Activated CD8-positive, alpha-beta memory T cell treated with anti-CD3 and anti-CD28 coated beads, Interleukin-2, amount 50 U/mL, for 48 hours (primary cell): ENCODE data around the gene SRGAP2C.
"Not testable (repeated sequence)": the region's sequence is repeated elsewhere in the genome, so short reads cannot be mapped to it uniquely, and the experiment has no call there.

Experiments used
- DNase-seq: peaks from one replicate; pipeline ENCODE4 v3.0.0-alpha.2; 2020

Gene SRGAP2C

DNA sequence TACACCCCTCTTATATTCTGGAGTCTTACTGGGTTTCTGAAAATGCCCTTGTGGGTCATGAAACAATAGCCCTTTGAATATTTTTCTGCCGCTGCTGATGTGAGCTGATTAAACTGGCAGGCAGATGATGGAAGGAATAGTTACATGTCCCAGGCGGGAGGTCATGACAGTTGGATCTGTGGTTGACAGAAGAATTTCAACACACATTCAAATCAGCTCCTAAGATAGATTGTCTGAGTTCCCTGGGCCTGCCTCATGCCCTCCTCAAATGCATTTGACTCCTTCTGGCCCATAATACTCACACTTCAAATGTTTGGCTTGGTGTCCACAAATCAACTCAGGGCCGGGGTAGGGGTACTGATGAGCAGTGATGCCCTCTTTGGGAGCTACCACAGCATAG is 161.9 kb downstream of the SRGAP2C start:
- DNase-seq, result not testable (repeated sequence)

DNA sequence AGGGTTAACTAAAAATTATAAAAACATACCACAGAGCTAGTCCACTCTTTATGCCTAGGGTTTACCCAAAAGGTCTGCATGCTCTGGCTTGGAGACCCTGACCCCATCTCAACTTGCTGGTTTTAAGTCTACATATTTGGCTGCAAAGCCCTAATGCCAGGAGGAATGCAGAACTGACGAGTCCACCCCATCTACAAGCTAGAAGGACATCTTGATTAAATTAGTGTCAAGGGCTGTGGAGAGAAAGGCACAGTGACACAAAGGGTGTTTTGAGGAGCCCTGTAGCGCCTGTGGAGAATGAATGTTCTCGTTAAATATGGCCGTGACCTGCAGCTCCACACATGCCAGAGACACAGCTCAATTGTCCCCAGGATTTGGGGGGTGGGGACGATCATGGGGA is 162.7 kb downstream of the SRGAP2C start:
- not testable (repeated sequence) for DNase-seq

DNA sequence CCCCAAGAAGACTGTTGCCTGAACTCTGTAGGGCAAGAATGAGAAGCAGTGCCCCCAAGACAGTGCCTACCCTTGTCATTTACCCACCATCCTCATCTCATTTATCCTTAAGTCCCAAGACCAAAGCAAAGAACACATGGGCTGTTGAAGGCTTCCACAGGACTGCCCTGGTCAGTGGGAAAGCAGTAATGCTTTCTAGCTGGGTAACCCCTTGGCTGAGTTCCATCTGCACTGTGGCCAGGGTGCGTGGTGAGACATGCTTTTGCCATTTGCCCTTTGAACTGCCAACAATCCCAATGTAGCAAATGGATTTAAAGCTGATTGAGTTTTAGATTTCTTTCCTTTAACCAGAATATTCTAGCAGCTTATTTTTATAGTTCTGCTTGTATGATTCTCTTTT is 163.3 kb downstream of the SRGAP2C start:
- DNase-seq, result not testable (repeated sequence)

DNA sequence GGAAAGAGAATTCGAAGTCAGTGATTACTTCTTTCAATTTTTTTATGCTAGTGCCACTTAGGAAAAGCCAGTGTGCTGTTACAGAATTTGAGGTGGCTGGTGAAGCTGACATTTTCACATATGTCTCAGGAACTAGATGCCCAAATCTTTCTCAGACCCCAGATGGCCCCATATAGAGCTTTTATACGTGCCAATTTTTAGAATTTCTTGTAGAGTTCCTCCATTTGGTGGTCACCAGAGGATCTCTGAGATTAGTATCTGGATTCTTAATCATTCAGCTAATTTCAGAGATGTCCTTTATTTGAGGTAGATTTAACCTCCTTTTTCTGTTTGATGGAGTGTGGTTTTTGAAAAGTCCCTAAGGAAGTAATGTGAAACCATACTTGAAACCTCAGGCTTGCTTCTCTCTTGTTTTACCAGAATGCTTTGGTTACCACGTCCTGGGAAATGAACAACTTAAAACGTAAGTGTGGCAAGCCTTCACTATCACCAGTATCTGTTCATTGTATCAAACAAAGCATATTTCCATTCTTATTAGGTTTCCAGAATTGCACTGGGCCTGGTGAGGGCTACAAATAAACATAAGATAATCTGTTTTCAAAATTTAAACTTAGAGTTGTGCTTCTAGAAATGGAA is 164.7 kb downstream of the SRGAP2C start:
- DNase-seq, result not testable (repeated sequence)

DNA sequence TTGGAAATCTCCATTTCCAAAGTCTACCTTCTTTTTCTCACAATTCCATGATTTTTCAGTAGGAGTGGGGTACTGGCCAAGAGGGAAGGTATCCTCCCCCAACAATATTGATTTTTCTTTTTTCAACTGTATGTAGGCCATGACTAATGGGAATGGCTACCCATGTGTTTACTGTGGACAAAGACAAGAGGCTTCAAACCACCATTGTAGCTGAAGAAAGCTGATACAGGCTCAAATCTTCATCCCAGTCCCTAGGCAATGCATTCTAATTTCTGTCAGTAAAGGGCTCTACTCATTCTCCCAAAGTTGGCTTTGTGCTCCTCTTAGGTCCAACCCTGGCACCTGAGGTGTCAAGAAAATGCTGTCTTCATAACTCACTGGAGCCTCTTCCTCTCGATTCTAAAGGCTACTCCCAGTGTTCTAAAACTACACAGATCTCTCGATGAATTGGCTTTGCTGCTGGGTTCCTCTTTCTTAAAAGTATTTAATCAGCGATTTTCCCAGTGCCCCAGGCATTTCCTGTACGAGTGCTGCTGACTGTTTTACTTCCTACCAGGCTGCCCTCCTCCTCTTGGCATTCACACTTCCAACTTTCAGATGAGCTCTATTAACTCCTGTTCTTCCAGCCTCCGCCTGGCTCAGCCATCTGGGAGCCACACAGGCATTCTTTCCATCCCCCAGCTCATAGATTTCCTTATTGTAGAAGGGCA is 171.1 kb downstream of the SRGAP2C start:
- not testable (repeated sequence) for DNase-seq

DNA sequence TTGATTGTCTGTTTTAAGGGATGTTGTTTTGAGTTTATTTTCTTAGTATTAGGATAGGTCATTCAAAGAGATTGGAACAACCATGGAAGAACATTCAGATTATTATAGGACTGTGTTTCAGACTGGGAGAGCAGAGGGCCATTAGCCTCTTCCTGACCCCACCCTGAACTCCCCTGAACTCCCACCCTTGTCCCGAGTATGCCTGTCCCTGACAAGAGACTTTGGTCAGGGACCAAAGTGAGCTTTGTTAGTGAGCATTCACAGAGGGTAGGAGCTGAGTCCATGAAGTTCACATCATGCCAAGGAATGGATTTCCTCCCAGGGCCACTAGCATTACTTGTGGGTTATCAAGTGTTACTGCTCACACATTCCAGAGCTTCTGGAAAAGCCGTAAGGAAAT is 172.0 kb downstream of the SRGAP2C start:
- DNase-seq, result not testable (repeated sequence)

DNA sequence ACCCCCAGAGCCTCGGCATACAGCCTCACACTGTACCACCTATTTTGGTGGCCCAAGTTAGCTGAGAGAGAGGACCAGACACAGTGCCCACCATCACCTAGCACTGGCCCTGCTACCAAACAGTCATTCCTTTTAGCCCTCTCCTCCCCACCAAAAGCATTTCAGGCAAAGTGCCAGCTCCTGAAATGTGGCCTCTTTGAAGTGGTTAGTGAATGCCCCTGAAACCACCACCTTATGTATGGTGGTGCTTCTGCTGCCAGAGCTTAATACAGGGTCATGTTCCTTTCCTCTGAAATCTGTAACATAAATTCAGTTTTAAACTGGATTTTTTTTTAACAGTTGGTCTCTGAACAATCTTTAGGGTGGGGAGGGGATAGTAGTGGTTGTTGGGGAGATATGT is 175.8 kb downstream of the SRGAP2C start:
- not testable (repeated sequence) for DNase-seq

DNA sequence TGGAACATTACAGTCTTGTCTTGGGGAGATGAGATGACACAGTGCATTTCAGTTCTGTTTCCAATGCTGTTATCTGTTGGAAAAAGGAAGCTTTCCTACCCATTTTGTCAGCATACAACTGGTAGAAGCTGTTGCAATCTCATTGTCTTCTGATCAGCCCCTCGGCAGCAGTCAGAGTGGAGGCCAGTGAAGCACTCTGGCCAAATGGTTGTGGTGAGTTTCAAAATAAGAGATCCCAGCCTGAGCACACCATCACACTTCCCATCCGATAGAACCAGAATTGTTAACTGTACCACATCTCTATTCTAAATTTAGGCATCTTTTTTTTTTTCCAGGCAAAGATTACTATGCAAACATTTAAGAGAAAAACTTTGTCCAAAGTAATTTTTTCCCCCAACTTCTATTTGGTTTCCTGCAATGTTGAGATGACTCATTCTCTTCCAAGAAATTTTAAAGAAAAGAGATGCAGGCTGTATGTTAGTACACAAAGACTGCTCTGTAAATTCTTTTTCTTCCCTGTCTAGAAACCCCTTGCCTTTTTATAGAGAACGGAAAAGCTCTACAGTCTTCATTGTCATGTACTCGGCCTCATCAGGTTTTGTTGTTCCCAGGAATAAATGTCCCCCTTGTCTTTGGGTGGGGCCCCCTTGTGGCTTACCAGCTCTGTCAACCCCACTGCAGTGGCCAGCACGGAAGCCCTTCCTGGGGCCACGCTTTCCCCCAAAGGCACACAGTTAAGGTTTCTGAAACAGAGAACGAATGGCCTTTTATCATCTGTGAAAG is 176.9 kb downstream of the SRGAP2C start:
- not testable (repeated sequence) for DNase-seq

DNA sequence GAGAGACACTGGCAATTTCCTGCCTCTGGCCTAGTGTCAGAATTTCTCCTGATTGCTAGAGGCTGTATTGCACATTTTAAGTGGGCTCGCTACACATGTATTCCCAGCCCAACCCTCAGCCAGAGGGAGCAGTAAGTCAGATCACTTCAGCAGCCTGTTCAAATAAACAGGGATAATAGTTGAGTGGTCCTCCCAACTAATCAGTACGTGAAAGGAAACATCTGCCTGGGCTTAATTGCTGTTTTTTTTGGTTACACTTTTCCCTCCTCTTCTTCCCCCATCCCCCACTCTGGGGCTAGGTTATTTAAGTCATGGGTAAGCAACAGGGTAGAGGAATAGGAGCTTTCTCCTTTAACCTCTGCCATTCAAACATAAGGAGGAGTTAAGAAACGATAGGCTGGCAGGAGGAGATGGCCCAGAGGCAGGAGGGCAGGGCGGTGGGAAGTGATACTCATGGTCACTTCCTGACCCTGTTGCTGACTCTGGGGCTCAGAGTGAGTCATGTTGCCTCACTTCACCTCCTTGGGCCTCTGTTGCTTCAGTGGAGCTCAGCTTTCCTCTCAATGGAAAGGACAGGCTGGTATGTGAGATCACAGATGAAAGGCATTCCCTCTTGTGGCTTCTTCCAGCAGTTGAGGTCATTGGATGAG is 177.6 kb downstream of the SRGAP2C start:
- DNase-seq, result not testable (repeated sequence)

DNA sequence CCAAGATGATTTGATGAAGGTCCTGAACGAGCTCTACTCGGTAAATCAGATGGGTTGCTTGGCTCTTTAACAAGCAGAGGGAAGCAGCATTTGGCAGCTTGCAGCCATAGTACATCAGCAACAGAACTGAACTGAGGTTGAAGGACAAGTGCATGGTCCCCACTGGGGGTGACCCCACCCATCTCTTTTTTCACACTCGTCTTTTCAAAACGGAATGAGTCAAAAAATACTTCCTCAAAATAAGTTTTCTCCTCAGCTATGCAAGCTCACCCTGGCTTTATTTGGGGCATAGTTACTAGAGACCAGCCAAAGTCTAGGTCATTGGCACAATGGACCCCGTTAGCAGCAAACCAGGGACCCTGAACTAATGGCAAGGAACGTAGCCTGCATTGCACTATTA is 180.5 kb downstream of the SRGAP2C start:
- not testable (repeated sequence) for DNase-seq

DNA sequence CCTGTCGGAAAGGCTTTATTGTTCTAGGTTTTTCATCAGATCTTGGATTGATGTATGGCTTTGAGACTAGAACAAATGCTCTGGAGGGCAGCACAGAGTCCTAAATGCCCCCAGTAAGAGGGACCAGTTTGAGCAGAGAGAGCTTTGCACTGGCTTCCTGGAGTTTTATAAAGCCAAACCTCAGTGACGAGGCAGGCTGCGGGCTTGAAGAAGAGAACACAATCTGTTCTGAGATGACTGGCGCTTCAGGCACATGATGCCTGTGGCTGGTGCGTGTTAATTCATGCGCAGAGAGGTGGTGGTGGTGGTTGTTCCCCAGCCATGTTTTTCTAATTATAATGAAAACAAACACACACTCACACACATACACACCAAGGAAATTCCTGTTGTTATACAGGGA is 180.9 kb downstream of the SRGAP2C start:
- DNase-seq, result peak; percentile 51

DNA sequence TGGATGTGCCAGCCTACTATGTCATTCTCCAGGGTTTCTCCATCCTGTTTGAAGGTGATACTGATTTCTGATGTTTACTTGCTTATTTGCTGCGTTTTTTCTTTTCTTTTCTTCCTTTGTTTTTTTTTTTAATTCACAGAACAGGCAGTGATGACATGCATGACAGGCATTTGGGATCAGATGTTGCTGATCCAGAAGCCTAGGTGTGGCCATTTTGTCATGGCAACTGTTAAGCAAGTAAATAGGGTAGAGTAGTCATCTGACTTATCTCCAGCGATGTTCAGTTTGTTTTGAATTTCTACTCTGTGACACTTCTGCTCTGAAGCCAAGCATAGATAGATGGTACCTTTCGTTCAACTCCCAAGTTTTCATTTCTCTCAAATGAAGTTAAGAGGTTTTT is 181.4 kb downstream of the SRGAP2C start:
- DNase-seq, result not testable (repeated sequence)

DNA sequence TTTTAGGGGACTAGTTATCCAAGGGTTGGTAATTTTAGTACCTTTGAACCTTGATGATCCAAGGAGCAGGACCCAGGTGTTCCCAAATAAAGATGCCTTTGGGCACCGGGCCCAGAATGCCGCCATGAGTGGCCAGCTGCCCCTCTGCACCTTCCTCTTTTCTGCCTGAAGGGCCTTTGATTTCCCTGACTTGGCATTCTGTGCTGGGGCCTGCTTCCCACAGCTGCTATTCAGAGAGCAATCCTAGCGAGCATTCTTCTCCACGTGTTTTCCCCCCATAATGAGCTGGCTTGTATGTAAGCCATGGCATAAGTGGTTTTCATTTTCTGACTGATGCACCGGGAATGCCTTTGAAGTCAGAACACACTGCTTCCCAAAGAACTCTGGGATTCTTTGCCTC is 184.1 kb downstream of the SRGAP2C start:
- not testable (repeated sequence) for DNase-seq

DNA sequence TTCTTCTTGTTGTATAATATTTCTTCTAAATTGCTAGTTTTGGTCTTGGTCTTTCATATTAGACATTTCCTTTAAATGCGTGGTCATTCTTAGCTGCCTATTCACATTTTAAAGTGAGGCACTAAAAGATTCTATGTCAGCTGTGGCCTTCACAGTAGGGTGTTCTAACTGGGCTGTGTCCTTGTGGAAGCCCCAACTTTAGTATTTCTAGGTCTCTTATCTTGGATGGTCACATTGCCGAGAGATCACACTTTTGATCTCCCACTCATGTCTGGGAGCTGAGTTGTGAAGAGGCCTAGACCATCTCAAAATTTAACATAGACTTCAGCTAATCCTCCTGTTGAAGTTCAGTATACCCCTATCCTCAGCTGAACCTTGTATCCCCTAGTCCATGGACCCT is 185.2 kb downstream of the SRGAP2C start:
- DNase-seq, result not testable (repeated sequence)

DNA sequence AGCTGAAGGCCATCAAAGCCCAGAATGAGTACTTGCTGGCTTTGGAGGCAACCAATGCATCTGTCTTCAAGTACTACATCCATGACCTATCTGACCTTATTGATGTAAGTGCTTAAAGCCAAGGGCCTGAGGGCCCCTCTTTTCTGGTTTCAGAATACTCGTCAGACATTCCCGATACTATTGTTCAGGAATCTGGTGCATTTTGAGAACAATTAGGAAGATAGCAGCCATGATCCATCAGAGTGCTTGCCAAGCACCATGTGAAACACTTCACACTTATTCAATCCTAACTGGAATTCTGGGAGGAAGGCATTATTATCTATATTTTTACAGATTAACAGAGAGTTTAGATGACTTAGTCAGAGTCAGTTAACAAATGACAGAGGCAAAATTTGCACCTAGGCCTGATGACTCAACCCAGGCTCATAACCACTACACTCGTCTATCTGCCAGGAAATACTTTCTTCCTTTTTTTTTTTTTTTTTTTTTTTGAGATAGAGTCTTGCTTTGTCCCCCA is 190.1 kb downstream of the SRGAP2C start:
- not testable (repeated sequence) for DNase-seq

DNA sequence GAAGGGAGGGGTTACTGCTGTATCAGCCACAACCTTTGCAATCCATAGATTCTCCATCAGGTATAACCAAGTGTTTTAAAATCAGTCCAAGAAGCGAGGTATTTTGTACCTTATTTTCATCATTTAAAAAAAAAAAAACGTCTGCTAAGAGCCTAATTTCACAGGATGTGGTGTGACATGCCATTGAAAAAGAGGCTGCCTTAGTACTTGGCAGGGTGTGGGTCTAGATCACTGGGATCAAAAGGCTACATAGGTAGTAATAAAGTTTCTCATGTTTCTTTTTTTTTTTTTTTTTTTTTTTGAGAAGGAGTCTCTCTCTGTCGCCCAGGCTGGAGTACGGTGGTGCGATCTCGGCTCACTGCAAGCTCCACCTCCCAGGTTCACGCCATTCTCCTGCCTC is 192.2 kb downstream of the SRGAP2C start:
- not testable (repeated sequence) for DNase-seq

DNA sequence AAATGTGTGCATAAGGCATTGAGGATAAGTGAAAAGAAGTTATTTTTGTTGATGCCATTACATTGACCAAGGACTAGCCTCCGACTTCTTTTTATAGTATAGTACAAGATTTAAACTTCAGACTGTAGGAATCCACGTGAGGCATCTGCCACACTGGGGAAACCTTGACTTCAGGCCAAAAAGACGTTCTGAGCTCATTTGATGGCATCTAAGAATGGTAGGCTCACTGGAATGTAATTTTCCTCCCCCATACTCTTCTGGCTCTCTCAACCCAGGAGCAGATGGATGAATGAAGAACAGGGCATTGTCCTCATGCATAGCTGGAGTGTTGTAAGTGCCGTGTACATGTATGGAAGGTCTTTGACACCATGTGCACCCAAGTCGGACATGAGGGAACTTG is 194.0 kb downstream of the SRGAP2C start:
- DNase-seq, result not testable (repeated sequence)

DNA sequence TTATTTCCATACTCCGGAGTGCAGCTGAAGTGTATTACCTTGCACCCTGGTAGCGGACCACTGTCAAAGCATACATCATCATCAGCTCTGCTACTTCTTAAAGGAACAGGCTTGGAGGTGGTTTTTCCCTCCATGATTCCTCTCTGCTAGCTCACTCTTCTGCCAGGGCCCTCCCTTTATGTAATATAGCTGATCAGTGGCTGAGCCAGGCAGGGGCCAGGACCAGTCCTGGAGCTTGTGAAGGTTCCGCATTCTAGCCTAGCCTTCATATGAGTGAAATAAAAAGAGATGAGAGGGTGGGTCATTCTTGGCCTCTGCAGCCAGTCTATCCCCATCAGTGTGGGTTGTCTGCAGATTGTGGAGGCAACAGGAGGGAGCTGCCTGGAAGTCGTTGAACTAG is 200.0 kb downstream of the SRGAP2C start:
- DNase-seq, result not testable (repeated sequence)

DNA sequence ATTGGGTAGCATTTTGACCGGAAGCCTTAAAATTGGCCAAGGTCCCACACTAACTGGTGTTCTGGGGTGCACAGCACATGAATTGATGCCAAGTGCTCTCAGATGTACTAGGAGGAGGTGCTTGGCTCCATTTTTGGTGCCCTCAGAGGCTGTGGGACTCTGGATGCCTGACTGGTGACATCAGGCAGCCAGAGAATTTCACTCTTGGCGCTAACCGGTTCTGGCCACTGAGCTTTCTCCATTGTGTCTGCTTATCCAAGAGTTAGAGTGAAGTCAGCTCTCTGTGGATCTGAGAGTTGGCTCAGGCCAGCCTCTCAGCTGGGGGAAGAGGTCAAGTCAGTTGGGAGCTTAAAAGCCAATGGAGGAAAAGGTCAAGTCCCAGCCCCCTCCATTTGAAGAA is 200.4 kb downstream of the SRGAP2C start:
- DNase-seq, result not testable (repeated sequence)

DNA sequence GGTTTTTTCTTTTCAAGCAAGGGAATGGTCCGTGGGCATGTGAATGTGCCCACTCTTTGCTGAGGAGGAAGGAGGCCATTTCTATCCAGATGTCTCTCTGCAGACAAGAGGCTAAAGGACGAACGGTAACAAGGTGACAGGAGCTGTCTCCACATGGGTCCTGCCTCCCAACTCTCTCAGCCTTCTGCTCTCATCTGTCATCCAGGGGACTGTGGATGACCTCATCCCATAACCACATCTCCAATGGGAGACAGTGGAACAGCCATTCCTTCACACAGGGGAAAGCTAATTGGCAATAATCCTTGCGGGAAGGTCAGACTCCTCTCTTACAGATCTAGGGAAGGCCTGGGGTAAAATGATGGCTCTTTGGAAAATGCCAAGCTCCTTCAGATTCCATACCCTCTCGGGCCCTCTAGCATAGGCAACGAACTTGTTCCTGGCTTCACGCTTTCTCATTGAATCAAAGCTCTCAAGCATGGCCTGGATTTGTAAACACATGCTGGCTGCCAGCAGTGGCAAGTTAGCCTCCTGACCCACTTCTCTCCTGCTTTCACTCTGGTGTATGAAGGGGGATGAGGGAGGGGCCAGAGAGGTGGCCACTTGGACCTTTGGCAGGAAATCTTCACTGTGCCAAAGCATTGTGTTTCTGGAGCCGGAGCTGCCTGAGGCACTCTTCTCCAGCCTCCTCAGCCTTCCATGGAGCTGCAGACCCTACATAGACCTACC is 201.0 kb downstream of the SRGAP2C start:
- not testable (repeated sequence) for DNase-seq

DNA sequence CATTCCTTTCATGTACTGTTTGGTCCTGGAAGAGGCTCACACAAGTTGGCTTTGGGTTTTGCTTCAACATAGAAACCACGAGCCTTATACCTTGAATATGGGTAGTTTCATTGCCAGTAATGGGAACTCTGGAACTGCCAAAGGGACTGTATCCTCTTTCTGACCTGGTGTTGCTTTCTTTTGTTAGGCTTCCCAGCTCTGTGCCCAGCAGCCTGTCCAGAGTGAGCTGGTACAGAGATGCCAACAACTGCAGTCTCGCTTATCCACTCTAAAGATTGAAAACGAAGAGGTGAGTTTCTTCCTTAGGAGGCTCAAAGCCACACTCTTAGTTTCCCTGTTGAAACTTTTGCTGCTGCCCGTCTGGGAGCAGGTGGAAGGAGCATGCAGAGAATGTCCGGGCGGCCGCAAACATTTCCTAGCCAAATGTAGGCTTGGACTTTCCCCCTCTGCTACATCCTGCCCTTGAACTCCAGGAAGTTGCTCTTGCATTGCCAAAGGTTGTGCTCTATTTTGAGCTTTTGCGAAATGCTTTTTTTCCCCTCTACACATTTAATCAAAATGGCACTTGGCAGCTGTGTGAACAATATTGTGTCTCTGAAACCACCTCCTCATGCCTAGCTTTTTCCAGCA is 201.7 kb downstream of the SRGAP2C start:
- not testable (repeated sequence) for DNase-seq
